ENCODE measurements around the gene PARP3.
"Not testable (repeated sequence)": the region's sequence is repeated elsewhere in the genome, so short reads cannot be mapped to it uniquely, and the experiment has no call there.

PARP3 gene

DNA sequence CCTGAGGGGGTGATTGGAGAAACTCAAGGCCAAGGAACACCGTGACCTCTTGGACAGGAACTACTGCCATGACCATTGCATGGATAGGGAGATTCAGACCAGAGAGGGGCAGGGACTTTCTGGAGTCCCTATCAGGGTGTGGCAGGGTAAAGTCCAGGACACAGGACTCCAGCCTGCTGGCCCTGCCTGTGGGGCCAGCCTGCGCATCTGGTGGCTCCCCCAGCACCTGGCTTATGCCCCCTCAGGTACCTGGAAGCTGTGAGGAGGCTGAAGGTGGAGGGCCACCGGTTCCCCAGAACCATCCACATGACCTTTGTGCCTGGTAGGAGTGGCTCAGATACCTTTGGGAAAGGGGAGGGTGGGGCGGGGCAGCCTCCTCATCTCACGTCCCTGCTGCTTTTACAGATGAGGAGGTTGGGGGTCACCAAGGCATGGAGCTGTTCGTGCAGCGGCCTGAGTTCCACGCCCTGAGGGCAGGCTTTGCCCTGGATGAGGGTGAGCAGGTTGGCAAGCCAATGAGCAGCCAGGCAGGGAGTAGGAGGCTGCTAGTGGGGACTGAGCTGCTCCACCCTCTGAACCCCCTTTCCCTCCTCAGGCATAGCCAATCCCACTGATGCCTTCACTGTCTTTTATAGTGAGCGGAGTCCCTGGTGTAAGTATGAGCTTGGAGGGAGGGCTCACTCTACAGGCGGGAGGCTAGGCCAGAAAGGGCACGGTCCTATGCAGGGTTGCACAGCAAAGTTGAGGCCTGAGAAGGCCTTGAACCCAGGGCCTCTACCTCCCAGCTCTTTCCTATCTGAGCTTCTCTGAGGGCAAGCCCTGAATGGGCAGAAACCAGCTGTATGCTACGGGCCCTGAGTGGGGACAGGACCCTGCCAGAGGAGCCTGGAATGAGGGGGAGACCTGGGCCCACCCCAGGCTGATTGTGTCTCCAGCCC, 44.1 kb downstream of the PARP3 start:
- DNase-seq = no peak

GRCh38 chr3:51987568-51987967, 45.4 kb downstream of the PARP3 start:
- no peak for DNase-seq

GRCh38 chr3:51988286-51989146, 46.4 kb downstream of the PARP3 start:
- DNase-seq = no peak

- not testable (repeated sequence) for DNase-seq
These were observed 48.4 kb downstream of the PARP3 start for GRCh38 chr3:51990501-51990971.

- DNase-seq = no peak
These were observed 50.0 kb downstream of the PARP3 start for GRCh38 chr3:51992017-51992682.

DNA sequence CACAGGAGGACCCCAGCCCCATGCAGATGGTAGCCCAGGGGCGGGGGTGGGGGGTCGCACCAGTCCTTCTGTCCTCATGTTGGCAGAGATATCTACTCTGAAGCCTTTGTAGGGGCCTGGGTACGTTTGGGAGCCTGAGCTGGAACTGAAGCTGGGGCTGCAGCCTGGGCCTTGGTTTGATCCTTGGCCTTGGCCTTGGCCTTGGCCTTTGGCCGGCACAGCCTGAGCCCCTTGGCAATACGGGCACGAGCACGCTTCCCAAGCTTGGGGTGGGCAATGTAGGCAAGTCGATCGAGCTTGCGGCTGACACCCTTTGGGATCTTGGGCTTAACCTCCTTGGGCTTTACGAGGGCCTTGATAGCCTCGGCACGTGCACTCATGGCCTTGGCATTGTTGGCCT, 51.5 kb downstream of the PARP3 start:
- not testable (repeated sequence) for DNase-seq

GRCh38 chr3:51994530-51994929, 52.4 kb downstream of the PARP3 start:
- DNase-seq = no peak

GRCh38 chr3:51995346-51996163, 53.4 kb downstream of the PARP3 start, which contains the start of gene RPL29:
Gene RPL29, minus strand, starts transcription at chr3:51995895. Its CDS starts 434 bp downstream, at chr3:51995461.
- DNase-seq = peak; percentile 81 to 94

- no peak for DNase-seq
These were observed 55.0 kb downstream of the PARP3 start for GRCh38 chr3:51997172-51997571.

DNA sequence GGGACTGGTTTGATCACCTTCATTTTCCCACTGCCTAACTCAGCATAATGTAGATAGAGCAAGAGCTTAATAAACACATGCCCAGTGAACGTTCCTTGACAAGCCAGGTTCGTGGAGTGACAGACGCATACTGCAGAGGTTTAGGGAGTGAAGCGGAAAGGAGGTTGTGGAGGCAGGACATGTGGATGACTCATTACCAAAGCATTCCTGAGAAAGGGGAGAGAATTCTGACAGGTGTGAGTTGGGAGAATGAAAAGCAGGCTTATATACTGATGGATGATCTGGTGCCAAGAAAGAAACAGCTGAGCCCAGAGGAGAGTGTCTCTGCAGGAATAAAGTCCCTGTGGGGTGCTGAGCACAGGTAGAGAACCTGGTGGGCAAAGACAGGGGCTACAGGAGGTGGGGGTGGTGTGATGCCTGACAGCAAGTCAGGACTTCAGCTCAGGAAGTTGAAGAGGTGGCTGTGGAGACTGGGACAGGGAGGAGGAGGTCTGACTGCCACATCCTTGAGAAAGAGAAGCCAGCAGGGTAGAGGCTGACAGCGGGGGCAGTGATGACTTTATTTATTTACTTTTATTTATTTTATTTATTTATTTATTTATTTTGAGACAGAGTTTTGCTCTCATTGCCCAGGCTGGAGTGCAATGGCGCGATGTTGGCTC, 55.9 kb downstream of the PARP3 start:
- no peak for DNase-seq

Data from NCI-H524 (cell line).